HepG2 (cell line): Measurements from ENCODE around the gene FBF1. TPM values are rescaled to one million over a fixed set of nuclear protein-coding genes. Genes with fewer than 3 reads are reported as not detected.

Source experiments
- FOXP4 ChIP-seq: sonication (generic); formaldehyde crosslinking; IDR thresholded peaks from 2 replicates; pipeline ENCODE4 v1.4.0; 2020; ENCODE audit warnings: missing genetic modification reagents
- HNRNPK ChIP-seq: fragments of 200-400 bp; formaldehyde crosslinking; IDR thresholded peaks from 2 replicates; pipeline ENCODE4 v1.6.1; 2018; ENCODE audit warnings: low read length, low read depth, moderate library complexity, mild to moderate bottlenecking; ENCODE audit not compliant: poor library complexity, severe bottlenecking
- SMAD1 ChIP-seq: sonication (generic); formaldehyde crosslinking; IDR thresholded peaks from 2 replicates; pipeline ENCODE4 v1.4.0; 2020; ENCODE audit warnings: missing genetic modification reagents, low read depth, mild to moderate bottlenecking, borderline replicate concordance
- TFAP4 ChIP-seq: sonication (generic); IDR thresholded peaks from 2 replicates; pipeline ENCODE4 v1.6.1; 2016; ENCODE audit warnings: low read depth, borderline replicate concordance
- ZNF260 ChIP-seq: sonication (generic); formaldehyde crosslinking; IDR thresholded peaks from 2 replicates; pipeline ENCODE4 v1.4.0; 2020; ENCODE audit warnings: missing genetic modification reagents, low read depth, mild to moderate bottlenecking, borderline replicate concordance
- ZNF318 ChIP-seq: sonication (generic); formaldehyde crosslinking; IDR thresholded peaks from 2 replicates; pipeline ENCODE4 v1.4.0; 2020; ENCODE audit warnings: mild to moderate bottlenecking, missing genetic modification reagents
- ZNF546 ChIP-seq: sonication (generic); formaldehyde crosslinking; conservative IDR thresholded peaks from 2 replicates; pipeline ENCODE4 v1.8.1; 2023; ENCODE audit warnings: mild to moderate bottlenecking, missing genetic modification reagents
- ZNF629 ChIP-seq: sonication (generic); formaldehyde crosslinking; conservative IDR thresholded peaks from 2 replicates; pipeline ENCODE4 v1.5.0; 2020; ENCODE audit warnings: missing genetic modification reagents
- ZNF761 ChIP-seq: sonication (generic); formaldehyde crosslinking; conservative IDR thresholded peaks from 2 replicates; pipeline ENCODE4 v1.4.0; 2020; ENCODE audit warnings: mild to moderate bottlenecking, missing genetic modification reagents
- ZNF775 ChIP-seq: sonication (generic); formaldehyde crosslinking; IDR thresholded peaks from 2 replicates; pipeline ENCODE4 v1.4.0; 2020; ENCODE audit warnings: missing genetic modification reagents, mild to moderate bottlenecking, moderate library complexity, borderline replicate concordance
- polyA plus RNA-seq, 8 experiments: library from polyadenylated mRNA; depleted of rRNA in 3 of 8; stranded (reverse) in 7 of 8; unstranded in 1 of 8; fragments of >200 nt; fragmentation: Illumina TruSeq in 4 of 8; extraction: Trizol in 4 of 8; gene quantifications; 2 replicates each; pipeline versions ENCODE4 v1.2.1 to v1.2.3, GENCODE V29; 2011 to 2016; ENCODE audit warnings: low read depth in 4 of 8, missing spikeins in 1 of 8, mixed read lengths in 1 of 8; ENCODE audit not compliant: insufficient read depth in 1 of 8
- total RNA-seq, 5 experiments: library from RNA; depleted of rRNA; stranded (reverse); fragments of >200 nt; fragmentation: Illumina TruSeq; extraction: Trizol; gene quantifications; 2 replicates each; pipeline ENCODE4 v1.2.3, GENCODE V29; 2016; ENCODE audit warnings: low read depth in 1 of 5
- TF ChIP-seq, protein P1 (sequence below): sonication (generic); formaldehyde crosslinking; IDR thresholded peaks from 2 replicates; pipeline ENCODE4 v1.4.0; 2020; ENCODE audit warnings: missing genetic modification reagents
- TF ChIP-seq, protein P2 (sequence below): sonication (generic); formaldehyde crosslinking; IDR thresholded peaks from 2 replicates; pipeline ENCODE4 v1.5.0; 2020; ENCODE audit warnings: missing genetic modification reagents

Gene FBF1
- total and polyA plus RNA-seq, 2 of the 13 experiments (the other 11 are each of a cell fraction or from before 2014, with no cell fraction given), result 2.4 to 8.1 TPM

- TF ChIP-seq ZNF318 (peak; percentile 26), ZNF629 (CRISPR knock-in tag) (peak; percentile 51; the same call in 1 of the 2 replicates), FOXP4 (CRISPR knock-in tag) (peak; percentile 60), ZNF260 (CRISPR knock-in tag) (no peak; the same call in 1 of the 2 replicates), TFAP4 (peak; percentile 84), ZNF546 (CRISPR knock-in tag) (no peak; the same call in 1 of the 2 replicates), HNRNPK (no peak), ZNF775 (CRISPR knock-in tag) (no peak), ZNF761 (CRISPR knock-in tag) (peak; percentile 50; the same call in 1 of the 2 replicates), SMAD1 (CRISPR knock-in tag) (no peak)
- TF ChIP-seq, protein P1, sequence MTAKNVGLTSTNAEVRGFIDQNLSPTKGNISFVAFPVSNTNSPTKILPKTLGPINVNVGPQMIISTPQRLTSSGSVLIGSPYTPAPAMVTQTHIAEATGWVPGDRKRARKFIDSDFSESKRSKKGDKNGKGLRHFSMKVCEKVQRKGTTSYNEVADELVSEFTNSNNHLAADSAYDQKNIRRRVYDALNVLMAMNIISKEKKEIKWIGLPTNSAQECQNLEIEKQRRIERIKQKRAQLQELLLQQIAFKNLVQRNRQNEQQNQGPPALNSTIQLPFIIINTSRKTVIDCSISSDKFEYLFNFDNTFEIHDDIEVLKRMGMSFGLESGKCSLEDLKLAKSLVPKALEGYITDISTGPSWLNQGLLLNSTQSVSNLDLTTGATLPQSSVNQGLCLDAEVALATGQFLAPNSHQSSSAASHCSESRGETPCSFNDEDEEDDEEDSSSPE, result peak; percentile 40; the same call in 1 of the 2 replicates
- TF ChIP-seq, protein P2, sequence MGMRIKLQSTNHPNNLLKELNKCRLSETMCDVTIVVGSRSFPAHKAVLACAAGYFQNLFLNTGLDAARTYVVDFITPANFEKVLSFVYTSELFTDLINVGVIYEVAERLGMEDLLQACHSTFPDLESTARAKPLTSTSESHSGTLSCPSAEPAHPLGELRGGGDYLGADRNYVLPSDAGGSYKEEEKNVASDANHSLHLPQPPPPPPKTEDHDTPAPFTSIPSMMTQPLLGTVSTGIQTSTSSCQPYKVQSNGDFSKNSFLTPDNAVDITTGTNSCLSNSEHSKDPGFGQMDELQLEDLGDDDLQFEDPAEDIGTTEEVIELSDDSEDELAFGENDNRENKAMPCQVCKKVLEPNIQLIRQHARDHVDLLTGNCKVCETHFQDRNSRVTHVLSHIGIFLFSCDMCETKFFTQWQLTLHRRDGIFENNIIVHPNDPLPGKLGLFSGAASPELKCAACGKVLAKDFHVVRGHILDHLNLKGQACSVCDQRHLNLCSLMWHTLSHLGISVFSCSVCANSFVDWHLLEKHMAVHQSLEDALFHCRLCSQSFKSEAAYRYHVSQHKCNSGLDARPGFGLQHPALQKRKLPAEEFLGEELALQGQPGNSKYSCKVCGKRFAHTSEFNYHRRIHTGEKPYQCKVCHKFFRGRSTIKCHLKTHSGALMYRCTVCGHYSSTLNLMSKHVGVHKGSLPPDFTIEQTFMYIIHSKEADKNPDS (CRISPR knock-in tag), result peak; percentile 93
Measured at GRCh38 chr17:75891605-75892555, 49.0 kb downstream of the FBF1 start (continued).
